Measurements from ENCODE around the gene TMEM272. TPM values are rescaled to one million over a fixed set of nuclear protein-coding genes. Genes with fewer than 3 reads are reported as not detected.

The TMEM272 gene
- total and polyA plus RNA-seq, 2 donors (not counting 1 experiment from before 2014, with no cell fraction given) = not detected

GRCh38 chr13:51869916-51870315 is 24.9 kb upstream of the TMEM272 start:
- 10% methylated on average over 2 of the region's 6 CpGs for WGBS (ENCODE audit: insufficient coverage)
- POLR2A ChIA-PET = no interaction called here

GRCh38 chr13:51867062-51867461 is 22.1 kb upstream of the TMEM272 start:
- no peak overlapping the region for H3K9ac ChIP-seq (ENCODE audit: low read length)
- no peak overlapping the region for H2AFZ ChIP-seq (ENCODE audit: insufficient read depth, low read depth, low read length, poor library complexity, severe bottlenecking)
- no peaks in the 10 kb centered on the region for H3K27me3 ChIP-seq (replicated peaks in 1 of 4; ENCODE audit: control extremely low read depth in 1 of 4, control insufficient read depth in 3 of 4, insufficient read depth in 4 of 4, low read length in 3 of 4)
- H3K9me3 ChIP-seq (ENCODE audit: control extremely low read depth in 1 of 3, control insufficient read depth in 2 of 3, insufficient read depth in 1 of 3, low read length in 2 of 3) = no peaks in the 10 kb centered on the region
- H3K4me1 Mint-ChIP-seq = no peaks in the 10 kb centered on the region
- ChIA-PET POLR2A (no interaction called here), CTCF (no interaction called here)
- no peak for TF ChIP-seq CTCF (IDR thresholded peaks at IDR 0.05)
- TF ChIP-seq EZH2 (IDR thresholded peaks at IDR 0.05; ENCODE audit: borderline replicate concordance, insufficient read depth, low read depth, low read length, poor library complexity, severe bottlenecking) = no peak
- no peaks in the 10 kb centered on the region for H3K9me3 Mint-ChIP-seq (ENCODE audit: insufficient read depth)
- H3K79me2 ChIP-seq (ENCODE audit: control insufficient read depth, insufficient read depth, low read length) = no peaks in the 10 kb centered on the region
- H3K27me3 Mint-ChIP-seq = peaks cover 19% of the 10 kb centered on the region
- no peak for ATAC-seq (ENCODE audit: low read depth)
- 90% methylated on average over 2 of the region's 4 CpGs for WGBS (ENCODE audit: insufficient coverage)
- H3K4me1 ChIP-seq (ENCODE audit: control insufficient read depth in 2 of 2, insufficient read depth in 2 of 2, low read length in 2 of 2) = no peaks in the 10 kb centered on the region
- no peak for DNase-seq
- intact Hi-C loops (cut with micrococcal nuclease) = no loop called here
- no peak overlapping the region for H3K4me3 Mint-ChIP-seq
- H3K4me2 ChIP-seq (replicated peaks; ENCODE audit: low read depth, low read length, poor library complexity, severe bottlenecking) = no peak overlapping the region
- H3K27ac Mint-ChIP-seq = no peak overlapping the region
- H3K27ac ChIP-seq (ENCODE audit: low read length in 2 of 2) = no peak overlapping the region
- no peaks in the 10 kb centered on the region for H4K20me1 ChIP-seq (ENCODE audit: control insufficient read depth, insufficient read depth, low read length, poor library complexity, severe bottlenecking)
- H3K36me3 ChIP-seq (replicated peaks in 1 of 2; ENCODE audit: control extremely low read depth in 1 of 2, control insufficient read depth in 1 of 2, extremely low read depth in 1 of 2, insufficient read depth in 2 of 2, low read length in 1 of 2) = no peaks in the 10 kb centered on the region
- no peak overlapping the region for H3K4me3 ChIP-seq (ENCODE audit: control extremely low read depth in 1 of 5, extremely low read depth in 1 of 5, insufficient read depth in 1 of 5, low read depth in 2 of 5, low read length in 4 of 5)

More at GRCh38 chr13:51869916-51870315, 24.9 kb upstream of the TMEM272 start:
- no peak for ATAC-seq (ENCODE audit: low read depth)
- no peaks in the 10 kb centered on the region for H3K36me3 ChIP-seq (replicated peaks in 1 of 2; ENCODE audit: control extremely low read depth in 1 of 2, control insufficient read depth in 1 of 2, extremely low read depth in 1 of 2, insufficient read depth in 2 of 2, low read length in 1 of 2)
- H3K9ac ChIP-seq (ENCODE audit: low read length) = no peak overlapping the region
- Mint-ChIP-seq H3K9me3 (ENCODE audit: insufficient read depth) (no peaks in the 10 kb centered on the region), H3K27ac (no peak overlapping the region), H3K4me1 (no peaks in the 10 kb centered on the region), H3K4me3 (no peak overlapping the region), H3K27me3 (peaks cover 16% of the 10 kb centered on the region)
- CTCF ChIA-PET = no interaction called here
- TF ChIP-seq EZH2 (IDR thresholded peaks at IDR 0.05; ENCODE audit: borderline replicate concordance, insufficient read depth, low read depth, low read length, poor library complexity, severe bottlenecking) = no peak
- TF ChIP-seq CTCF (IDR thresholded peaks at IDR 0.05) = no peak
- no peak overlapping the region for H3K27ac ChIP-seq (ENCODE audit: low read length in 2 of 2)
- DNase-seq = no peak
- H3K27me3 ChIP-seq (replicated peaks in 1 of 4; ENCODE audit: control extremely low read depth in 1 of 4, control insufficient read depth in 3 of 4, insufficient read depth in 4 of 4, low read length in 3 of 4) = no peaks in the 10 kb centered on the region
- H3K9me3 ChIP-seq (ENCODE audit: control extremely low read depth in 1 of 3, control insufficient read depth in 2 of 3, insufficient read depth in 1 of 3, low read length in 2 of 3) = no peaks in the 10 kb centered on the region
- H3K79me2 ChIP-seq (ENCODE audit: control insufficient read depth, insufficient read depth, low read length) = no peaks in the 10 kb centered on the region
- H3K4me1 ChIP-seq (ENCODE audit: control insufficient read depth in 2 of 2, insufficient read depth in 2 of 2, low read length in 2 of 2) = no peaks in the 10 kb centered on the region
- no peak overlapping the region for H2AFZ ChIP-seq (ENCODE audit: insufficient read depth, low read depth, low read length, poor library complexity, severe bottlenecking)
- no peaks in the 10 kb centered on the region for H4K20me1 ChIP-seq (ENCODE audit: control insufficient read depth, insufficient read depth, low read length, poor library complexity, severe bottlenecking)
- H3K4me2 ChIP-seq (replicated peaks; ENCODE audit: low read depth, low read length, poor library complexity, severe bottlenecking) = no peak overlapping the region
- intact Hi-C loops (cut with micrococcal nuclease) = no loop called here
- H3K4me3 ChIP-seq (ENCODE audit: control extremely low read depth in 1 of 5, extremely low read depth in 1 of 5, insufficient read depth in 1 of 5, low read depth in 2 of 5, low read length in 4 of 5) = no peak overlapping the region
